ENCODE data around the gene CACNG3.
"Not testable (repeated sequence)": the region's sequence is repeated elsewhere in the genome, so short reads cannot be mapped to it uniquely, and the experiment has no call there.

CACNG3 gene

GRCh38 chr16:24279982-24280515 lies 23.9 kb downstream of the CACNG3 start:
- no peak for DNase-seq

- DNase-seq: no peak
Observed at GRCh38 chr16:24281466-24281865, 25.3 kb downstream of the CACNG3 start.

- DNase-seq: peak; percentile 41 to 53
Observed at GRCh38 chr16:24282141-24282540, 26.0 kb downstream of the CACNG3 start.

GRCh38 chr16:24286741-24287405 lies 30.7 kb downstream of the CACNG3 start:
- DNase-seq: no peak

- no peak for DNase-seq
Observed at GRCh38 chr16:24288516-24288915, 32.4 kb downstream of the CACNG3 start.

- no peak for DNase-seq
Observed at GRCh38 chr16:24289166-24289700, 33.1 kb downstream of the CACNG3 start.

- DNase-seq: no peak
Observed at GRCh38 chr16:24291932-24292331, 35.8 kb downstream of the CACNG3 start.

- no peak for DNase-seq
Observed at GRCh38 chr16:24294131-24294530, 38.0 kb downstream of the CACNG3 start.

- DNase-seq: no peak
Observed at GRCh38 chr16:24297375-24297774, 41.2 kb downstream of the CACNG3 start.

GRCh38 chr16:24298548-24299167 lies 42.5 kb downstream of the CACNG3 start:
- DNase-seq: no peak

- not testable (repeated sequence) for DNase-seq
Observed at GRCh38 chr16:24300750-24301149, 44.6 kb downstream of the CACNG3 start.

- DNase-seq: no peak
Observed at GRCh38 chr16:24302636-24303035, 46.5 kb downstream of the CACNG3 start.

GRCh38 chr16:24308200-24308599 lies 52.1 kb downstream of the CACNG3 start:
- DNase-seq: no peak

- DNase-seq: no peak
Observed at GRCh38 chr16:24309258-24310142, 53.4 kb downstream of the CACNG3 start.

GRCh38 chr16:24315343-24315742 lies 59.2 kb downstream of the CACNG3 start:
- no peak for DNase-seq

- no peak for DNase-seq
Observed at GRCh38 chr16:24318680-24319079, 62.5 kb downstream of the CACNG3 start.

GRCh38 chr16:24319126-24319814 lies 63.1 kb downstream of the CACNG3 start:
- DNase-seq: no peak

GRCh38 chr16:24322106-24322505 lies 66.0 kb downstream of the CACNG3 start:
- no peak for DNase-seq

GRCh38 chr16:24324421-24324820 lies 68.3 kb downstream of the CACNG3 start:
- DNase-seq: no peak

- no peak for DNase-seq
Observed at GRCh38 chr16:24328835-24329452, 72.8 kb downstream of the CACNG3 start.

GRCh38 chr16:24332178-24332577 lies 76.0 kb downstream of the CACNG3 start:
- no peak for DNase-seq

GRCh38 chr16:24332582-24333090 lies 76.5 kb downstream of the CACNG3 start:
- no peak for DNase-seq

Measured in inflammatory macrophage (primary cell).